ENCODE measurements around the gene DCLRE1A. TPM values are rescaled to one million over a fixed set of nuclear protein-coding genes. Genes with fewer than 3 reads are reported as not detected.
"Not testable (repeated sequence)": the region's sequence is repeated elsewhere in the genome, so short reads cannot be mapped to it uniquely, and the experiment has no call there.

DCLRE1A gene
- total RNA-seq, 1 experiment from 2014 or later: 7.7 TPM

GRCh38 chr10:113823389-113823788, 30.5 kb downstream of the DCLRE1A start:
- Histone ChIP-seq H3K27ac (no peak overlapping the region), H3K4me3 (no peak overlapping the region), H3K79me2 (ENCODE audit: low read depth) (no peaks in the 10 kb centered on the region), H3K4me2 (no peak overlapping the region), H3K9me3 (ENCODE audit: insufficient read depth, low read depth) (no peaks in the 10 kb centered on the region), H3K9me2 (ENCODE audit: insufficient read depth) (no peaks in the 10 kb centered on the region), H3K36me3 (ENCODE audit: low read depth) (no peaks in the 10 kb centered on the region), H3F3A (ENCODE audit: insufficient read depth, low read depth) (no peaks in the 10 kb centered on the region), H4K20me1 (ENCODE audit: insufficient read depth) (no peaks in the 10 kb centered on the region), H3K27me3 (ENCODE audit: insufficient read depth, low read depth) (no peaks in the 10 kb centered on the region), H3K4me1 (replicated peaks; ENCODE audit: insufficient read depth) (no peaks in the 10 kb centered on the region), H2AFZ (no peak overlapping the region)
- no TSS peak for BruUV-seq (replicated peaks)
- POLR2A ChIA-PET (ENCODE audit: unreplicated experiment): no interaction called here
- CTCF ChIA-PET: no interaction called here
- intact Hi-C loops (cut with micrococcal nuclease; ENCODE audit: unreplicated experiment): no loop called here
- TF ChIP-seq CTCF (conservative IDR thresholded peaks at IDR 0.05) (no peak), EZH2 (IDR thresholded peaks at IDR 0.05; ENCODE audit: low read depth) (no peak)
- no peak for DNase-seq

- ChIA-PET CTCF (no interaction called here), POLR2A (ENCODE audit: unreplicated experiment) (no interaction called here)
Measured at GRCh38 chr10:113822174-113822573, 31.7 kb downstream of the DCLRE1A start.

GRCh38 chr10:113821306-113821705, 32.6 kb downstream of the DCLRE1A start:
- H2AFZ ChIP-seq; H3K79me2 ChIP-seq (ENCODE audit: low read depth); H4K20me1 ChIP-seq (ENCODE audit: insufficient read depth); BruUV-seq (replicated peaks); H3K9me2 ChIP-seq (ENCODE audit: insufficient read depth); H3K27me3 ChIP-seq (ENCODE audit: insufficient read depth, low read depth); H3K9me3 ChIP-seq (ENCODE audit: insufficient read depth, low read depth); DNase-seq; H3K4me2 ChIP-seq; H3K27ac ChIP-seq; CTCF ChIA-PET; H3K4me1 ChIP-seq (replicated peaks; ENCODE audit: insufficient read depth); H3K4me3 ChIP-seq; H3F3A ChIP-seq (ENCODE audit: insufficient read depth, low read depth); H3K36me3 ChIP-seq (ENCODE audit: low read depth); intact Hi-C loops (cut with micrococcal nuclease; ENCODE audit: unreplicated experiment); POLR2A ChIA-PET (ENCODE audit: unreplicated experiment): not testable (repeated sequence)

More at GRCh38 chr10:113822174-113822573, 31.7 kb downstream of the DCLRE1A start:
- no peaks in the 10 kb centered on the region for H3K27me3 ChIP-seq (ENCODE audit: insufficient read depth, low read depth)
- no peak for TF ChIP-seq EZH2 (IDR thresholded peaks at IDR 0.05; ENCODE audit: low read depth)
- TF ChIP-seq CTCF (conservative IDR thresholded peaks at IDR 0.05): no peak
- H3K36me3 ChIP-seq (ENCODE audit: low read depth): no peaks in the 10 kb centered on the region
- H4K20me1 ChIP-seq (ENCODE audit: insufficient read depth): no peaks in the 10 kb centered on the region
- no peaks in the 10 kb centered on the region for H3K9me3 ChIP-seq (ENCODE audit: insufficient read depth, low read depth)
- no TSS peak for BruUV-seq (replicated peaks)
- H3K4me1 ChIP-seq (replicated peaks; ENCODE audit: insufficient read depth): no peaks in the 10 kb centered on the region
- H3K9me2 ChIP-seq (ENCODE audit: insufficient read depth): no peaks in the 10 kb centered on the region
- intact Hi-C loops (cut with micrococcal nuclease; ENCODE audit: unreplicated experiment): no loop called here
- no peaks in the 10 kb centered on the region for H3K79me2 ChIP-seq (ENCODE audit: low read depth)
- H3K27ac ChIP-seq: no peak overlapping the region
- H3K4me2 ChIP-seq: no peak overlapping the region
- no peak for DNase-seq
- no peak overlapping the region for H3K4me3 ChIP-seq
- H3F3A ChIP-seq (ENCODE audit: insufficient read depth, low read depth): no peaks in the 10 kb centered on the region
- no peak overlapping the region for H2AFZ ChIP-seq

- no peak overlapping the region for H2AFZ ChIP-seq
- H3K79me2 ChIP-seq (ENCODE audit: low read depth): no peaks in the 10 kb centered on the region
- POLR2A ChIA-PET (ENCODE audit: unreplicated experiment): no interaction called here
- H3K27me3 ChIP-seq (ENCODE audit: insufficient read depth, low read depth): no peaks in the 10 kb centered on the region
- CTCF ChIA-PET: no interaction called here
- intact Hi-C loops (cut with micrococcal nuclease; ENCODE audit: unreplicated experiment): no loop called here
- H3K27ac ChIP-seq: no peak overlapping the region
- H3K9me2 ChIP-seq (ENCODE audit: insufficient read depth): no peaks in the 10 kb centered on the region
- no peaks in the 10 kb centered on the region for H4K20me1 ChIP-seq (ENCODE audit: insufficient read depth)
- H3K4me2 ChIP-seq: no peak overlapping the region
- BruUV-seq (replicated peaks): no TSS peak
- no peak overlapping the region for H3K4me3 ChIP-seq
- H3K36me3 ChIP-seq (ENCODE audit: low read depth): no peaks in the 10 kb centered on the region
- H3K4me1 ChIP-seq (replicated peaks; ENCODE audit: insufficient read depth): no peaks in the 10 kb centered on the region
- no peak for DNase-seq
- no peaks in the 10 kb centered on the region for H3K9me3 ChIP-seq (ENCODE audit: insufficient read depth, low read depth)
- TF ChIP-seq EZH2 (IDR thresholded peaks at IDR 0.05; ENCODE audit: low read depth) (no peak), CTCF (conservative IDR thresholded peaks at IDR 0.05) (no peak)
- H3F3A ChIP-seq (ENCODE audit: insufficient read depth, low read depth): no peaks in the 10 kb centered on the region
Measured at GRCh38 chr10:113820507-113820906, 33.4 kb downstream of the DCLRE1A start.

Measured in PC-9 (cell line).